Fibroblast of villous mesenchyme (primary cell): ENCODE results near the gene NRF1. TPM values are rescaled to one million over a fixed set of nuclear protein-coding genes. Genes with fewer than 3 reads are reported as not detected.
A peak's percentile ranks its signal among the peaks of the same experiment; 100 is the strongest.
"Not testable (repeated sequence)": the region's sequence is repeated elsewhere in the genome, so short reads cannot be mapped to it uniquely, and the experiment has no call there.

Experiments
- DNase-seq: peaks from one replicate; pipeline ENCODE4 v3.0.0-alpha.2; 2010; ENCODE audit warnings: low read depth
- H3K4me3 ChIP-seq: 2 replicates; pipeline ENCODE4 v1.5.1; 2011; ENCODE audit warnings: low read depth, mild to moderate bottlenecking, low read length
- CTCF ChIP-seq: IDR thresholded peaks from 2 replicates; pipeline ENCODE4 v1.5.1; 2012; ENCODE audit warnings: low read depth, mild to moderate bottlenecking, low read length; ENCODE audit not compliant: insufficient read depth
- total RNA-seq: library from RNA; depleted of rRNA; stranded (reverse); fragments of >200 nt; gene quantifications from 2 replicates; pipeline ENCODE4 v1.2.3, GENCODE V29; 2012

NRF1 gene
- total RNA-seq, 1 donor = 12.5 TPM

- TF ChIP-seq CTCF = no peak
- peak; percentile 13 for DNase-seq
- H3K4me3 ChIP-seq = no peak overlapping the region
Measured at GRCh38 chr7:129670656-129671055, 59.1 kb downstream of the NRF1 start.

GRCh38 chr7:129671266-129671665, 59.7 kb downstream of the NRF1 start:
- no peak overlapping the region for H3K4me3 ChIP-seq
- TF ChIP-seq CTCF = no peak
- no peak for DNase-seq

- DNase-seq, H3K4me3 ChIP-seq: not testable (repeated sequence)
Measured at GRCh38 chr7:129674475-129674874, 63.0 kb downstream of the NRF1 start.

GRCh38 chr7:129675521-129675920, 64.0 kb downstream of the NRF1 start:
- DNase-seq = no peak
- TF ChIP-seq CTCF = no peak
- no peak overlapping the region for H3K4me3 ChIP-seq

- no peak for TF ChIP-seq CTCF
- no peak overlapping the region for H3K4me3 ChIP-seq
- no peak for DNase-seq
Measured at GRCh38 chr7:129676017-129676897, 64.7 kb downstream of the NRF1 start.

- no peak for TF ChIP-seq CTCF
- H3K4me3 ChIP-seq = no peak overlapping the region
Measured at GRCh38 chr7:129677796-129678195, 66.3 kb downstream of the NRF1 start.

GRCh38 chr7:129678606-129679005, 67.1 kb downstream of the NRF1 start:
- no peak for DNase-seq
- H3K4me3 ChIP-seq = no peak overlapping the region
- TF ChIP-seq CTCF = no peak

More at GRCh38 chr7:129677796-129678195, 66.3 kb downstream of the NRF1 start:
- no peak for DNase-seq
